HUES6 (cell line): ENCODE results near the gene MS4A4A.

Source experiments
- H3K27ac ChIP-seq: 2 replicates; pipeline ENCODE4 v1.7.0; 2013; ENCODE audit warnings: low read depth, mild to moderate bottlenecking, low read length, inconsistent platforms
- H3K27me3 ChIP-seq: 2 replicates; pipeline ENCODE4 v1.6.1; 2013; ENCODE audit warnings: low read length; ENCODE audit not compliant: control insufficient read depth, insufficient read depth
- H3K36me3 ChIP-seq: 2 replicates; pipeline ENCODE4 v1.6.1; 2013; ENCODE audit warnings: low read length; ENCODE audit not compliant: control insufficient read depth, insufficient read depth
- H3K4me1 ChIP-seq: 2 replicates; pipeline ENCODE4 v1.6.1; 2013; ENCODE audit warnings: low read length; ENCODE audit not compliant: control insufficient read depth, insufficient read depth
- H3K4me3 ChIP-seq: 2 replicates; pipeline ENCODE4 v1.5.1; 2013; ENCODE audit warnings: low read depth, low read length
- H3K9ac ChIP-seq: one replicate; pipeline ENCODE4 v1.6.1; 2013; ENCODE audit warnings: mild to moderate bottlenecking, low read length
- H3K9me3 ChIP-seq: 2 replicates; pipeline ENCODE4 v1.6.1; 2013; ENCODE audit warnings: low read depth, low read length; ENCODE audit not compliant: control insufficient read depth, insufficient read depth

MS4A4A gene

GRCh38 chr11:60303661-60304060 is 23.2 kb downstream of the MS4A4A start:
- no peak overlapping the region for H3K9ac ChIP-seq
- H3K9me3 ChIP-seq = no peaks in the 10 kb centered on the region
- H3K4me1 ChIP-seq = 0 out of 2 replicates have a peak, but pooled peaks cover 6% of the 10 kb centered on the region
- no peak overlapping the region for H3K27ac ChIP-seq
- no peaks in the 10 kb centered on the region for H3K27me3 ChIP-seq
- no peak overlapping the region for H3K4me3 ChIP-seq
- H3K36me3 ChIP-seq = no peaks in the 10 kb centered on the region

DNA sequence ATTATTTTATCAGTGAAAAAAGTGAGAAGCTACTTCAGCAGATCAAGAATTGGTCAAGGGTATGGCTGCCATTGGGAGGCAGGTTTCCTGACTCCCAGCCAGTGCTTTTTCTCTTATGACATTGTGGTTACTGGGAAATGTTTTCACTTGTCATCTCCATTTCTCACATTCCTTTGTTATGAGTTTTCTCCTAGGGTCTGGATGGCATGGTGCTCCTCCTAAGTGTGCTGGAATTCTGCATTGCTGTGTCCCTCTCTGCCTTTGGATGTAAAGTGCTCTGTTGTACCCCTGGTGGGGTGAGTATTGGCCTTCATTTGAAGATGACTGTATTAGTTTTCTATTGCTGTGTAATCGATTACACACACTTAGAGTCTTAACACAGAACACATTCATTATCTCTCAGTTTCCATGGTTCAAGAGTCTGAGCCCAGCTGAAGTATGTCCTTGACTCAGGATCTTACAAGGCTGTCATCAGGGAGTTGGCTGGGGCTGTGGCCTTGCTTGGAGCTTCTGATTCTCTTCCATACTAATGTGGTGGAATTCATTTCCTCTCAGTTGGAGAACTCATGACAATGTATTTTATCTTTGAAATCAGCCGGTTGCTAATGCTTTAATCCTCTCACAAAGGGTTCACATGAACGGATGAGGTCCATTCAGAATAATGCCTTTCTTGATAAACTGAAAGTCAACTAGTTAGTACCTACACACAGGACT is 25.6 kb downstream of the MS4A4A start:
- no peaks in the 10 kb centered on the region for H3K36me3 ChIP-seq
- H3K9me3 ChIP-seq = no peaks in the 10 kb centered on the region
- H3K27ac ChIP-seq = no peak overlapping the region
- H3K9ac ChIP-seq = no peak overlapping the region
- H3K4me1 ChIP-seq = 0 out of 2 replicates have a peak, but pooled peaks cover 6% of the 10 kb centered on the region
- no peak overlapping the region for H3K4me3 ChIP-seq
- no peaks in the 10 kb centered on the region for H3K27me3 ChIP-seq

- Histone ChIP-seq H3K27me3 (no peaks in the 10 kb centered on the region), H3K36me3 (no peaks in the 10 kb centered on the region), H3K4me3 (no peak overlapping the region), H3K9ac (no peak overlapping the region), H3K4me1 (0 out of 2 replicates have a peak, but pooled peaks cover 6% of the 10 kb centered on the region), H3K9me3 (no peaks in the 10 kb centered on the region), H3K27ac (no peak overlapping the region)
Observed at GRCh38 chr11:60307507-60308195, 27.2 kb downstream of the MS4A4A start.

GRCh38 chr11:60310407-60310998 is 30.0 kb downstream of the MS4A4A start:
- Histone ChIP-seq H3K4me3 (no peak overlapping the region), H3K27me3 (no peaks in the 10 kb centered on the region), H3K27ac (no peak overlapping the region), H3K9me3 (no peaks in the 10 kb centered on the region), H3K9ac (no peak overlapping the region), H3K36me3 (no peaks in the 10 kb centered on the region), H3K4me1 (0 out of 2 replicates have a peak, but pooled peaks cover 6% of the 10 kb centered on the region)

DNA sequence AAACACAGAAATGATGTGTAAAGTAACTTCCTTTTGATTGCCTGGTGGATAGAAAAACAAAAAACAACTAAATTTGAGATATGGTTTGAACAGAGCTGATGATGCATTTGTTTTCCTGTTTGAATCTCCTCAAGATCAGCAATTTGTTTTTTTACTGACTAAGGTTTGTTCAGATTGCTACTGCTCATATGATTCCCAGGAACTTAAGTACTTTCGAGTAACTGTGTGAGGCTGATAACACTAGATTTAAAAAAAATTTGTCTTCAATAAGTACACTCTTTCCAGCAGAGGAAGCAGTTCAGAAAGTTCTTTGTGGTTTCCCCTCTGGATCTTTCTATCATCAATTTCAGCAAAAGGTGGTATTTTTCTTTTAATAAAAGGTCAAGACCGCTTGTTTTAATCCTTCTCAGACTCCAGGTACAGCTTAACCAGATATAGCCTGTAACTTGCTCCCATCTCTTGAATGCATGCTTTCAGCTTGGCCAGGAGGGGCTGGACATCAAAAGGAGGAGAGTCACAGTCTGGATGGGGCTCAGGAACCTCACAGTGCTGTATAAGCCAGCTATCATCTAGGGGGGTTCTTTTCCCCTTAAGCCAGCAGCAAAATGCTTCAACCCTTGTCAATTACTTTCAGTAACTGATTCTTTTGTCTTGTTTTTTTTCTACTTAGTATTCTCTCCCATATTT is 34.3 kb downstream of the MS4A4A start:
- no peaks in the 10 kb centered on the region for H3K9me3 ChIP-seq
- no peaks in the 10 kb centered on the region for H3K27me3 ChIP-seq
- H3K4me3 ChIP-seq = no peak overlapping the region
- H3K4me1 ChIP-seq = no peaks in the 10 kb centered on the region
- H3K9ac ChIP-seq = no peak overlapping the region
- H3K36me3 ChIP-seq = no peaks in the 10 kb centered on the region
- no peak overlapping the region for H3K27ac ChIP-seq

GRCh38 chr11:60315871-60316270 is 35.4 kb downstream of the MS4A4A start:
- Histone ChIP-seq H3K27ac (no peak overlapping the region), H3K9ac (no peak overlapping the region), H3K36me3 (no peaks in the 10 kb centered on the region), H3K4me1 (no peaks in the 10 kb centered on the region), H3K27me3 (no peaks in the 10 kb centered on the region), H3K4me3 (no peak overlapping the region), H3K9me3 (no peaks in the 10 kb centered on the region)

GRCh38 chr11:60316317-60316716 is 35.9 kb downstream of the MS4A4A start:
- H3K4me1 ChIP-seq = no peaks in the 10 kb centered on the region

GRCh38 chr11:60318726-60319125 is 38.3 kb downstream of the MS4A4A start:
- Histone ChIP-seq H3K4me1 (no peaks in the 10 kb centered on the region), H3K27ac (no peak overlapping the region), H3K9ac (no peak overlapping the region), H3K9me3 (no peaks in the 10 kb centered on the region), H3K27me3 (no peaks in the 10 kb centered on the region), H3K4me3 (no peak overlapping the region), H3K36me3 (no peaks in the 10 kb centered on the region)

More at GRCh38 chr11:60316317-60316716, 35.9 kb downstream of the MS4A4A start:
- Histone ChIP-seq H3K9ac (no peak overlapping the region), H3K27ac (no peak overlapping the region), H3K27me3 (no peaks in the 10 kb centered on the region), H3K9me3 (no peaks in the 10 kb centered on the region), H3K36me3 (no peaks in the 10 kb centered on the region), H3K4me3 (no peak overlapping the region)

GRCh38 chr11:60321051-60321450 is 40.6 kb downstream of the MS4A4A start:
- no peaks in the 10 kb centered on the region for H3K27me3 ChIP-seq
- no peak overlapping the region for H3K27ac ChIP-seq
- H3K9me3 ChIP-seq = no peaks in the 10 kb centered on the region
- H3K4me1 ChIP-seq = no peaks in the 10 kb centered on the region
- no peak overlapping the region for H3K4me3 ChIP-seq
- no peak overlapping the region for H3K9ac ChIP-seq
- no peaks in the 10 kb centered on the region for H3K36me3 ChIP-seq

DNA sequence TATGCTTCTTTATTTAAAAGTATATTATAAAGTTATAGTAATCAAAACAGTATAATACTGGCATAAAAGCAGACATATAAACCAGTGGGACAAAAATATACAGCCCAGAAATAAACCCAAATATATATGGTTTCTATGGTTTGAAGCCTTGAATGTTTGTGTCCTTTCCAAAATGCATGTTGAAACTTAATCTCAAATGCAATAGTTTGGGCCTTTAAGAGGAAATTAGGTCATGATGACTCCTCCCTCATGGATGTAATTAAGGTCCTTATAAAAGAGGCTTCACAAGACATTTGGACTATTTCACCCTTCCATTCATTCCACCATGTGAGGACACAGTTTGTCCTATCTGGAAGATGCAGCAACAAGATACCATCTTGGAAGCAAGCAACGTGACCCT is 46.5 kb downstream of the MS4A4A start, which contains the start of gene MS4A6E:
TSS of gene MS4A6E (plus strand) at position 301 of the 400 bp plus-strand sequence. CDS start 7,641 bp downstream, outside the sequence.
- no peaks in the 10 kb centered on the region for H3K9me3 ChIP-seq
- H3K36me3 ChIP-seq = no peaks in the 10 kb centered on the region
- no peaks in the 10 kb centered on the region for H3K27me3 ChIP-seq
- H3K27ac ChIP-seq = no peak within 1 kb of the TSS
- no peak within 1 kb of the TSS for H3K9ac ChIP-seq
- no peaks in the 10 kb centered on the region for H3K4me1 ChIP-seq
- no peak within 1 kb of the TSS for H3K4me3 ChIP-seq
